Stimulated activated memory B cell treated with anti-CD40 and anti-IgM and Interleukin-4, amounts not matched to agents 10 μg/mL and 1 μg/mL and 100 μg/mL, for 72 hours (primary cell): ENCODE results near the gene SDC3.
A peak's percentile ranks its signal among the peaks of the same experiment; 100 is the strongest.

Source experiments
- ATAC-seq: fragments of 150-1000 bp; cut with Tn5 transposase; 2 replicates; pipeline ENCODE4 v1.10.0; 2021
- H3K27ac Mint-ChIP-seq: one replicate; pipeline ENCODE4 v1.8.0; 2022; ENCODE audit warnings: mild to moderate bottlenecking, mixed read lengths
- H3K27me3 Mint-ChIP-seq: one replicate; pipeline ENCODE4 v1.8.0; 2022; ENCODE audit warnings: mixed read lengths
- H3K36me3 Mint-ChIP-seq: one replicate; pipeline ENCODE4 v1.8.0; 2022; ENCODE audit warnings: mixed read lengths
- H3K4me1 Mint-ChIP-seq: one replicate; pipeline ENCODE4 v1.8.0; 2022; ENCODE audit warnings: mixed read lengths
- H3K4me3 Mint-ChIP-seq: one replicate; pipeline ENCODE4 v1.8.0; 2022; ENCODE audit warnings: mild to moderate bottlenecking, moderate library complexity, mixed read lengths
- H3K9me3 Mint-ChIP-seq: one replicate; pipeline ENCODE4 v1.8.0; 2022; ENCODE audit warnings: mixed read lengths

SDC3 gene

DNA sequence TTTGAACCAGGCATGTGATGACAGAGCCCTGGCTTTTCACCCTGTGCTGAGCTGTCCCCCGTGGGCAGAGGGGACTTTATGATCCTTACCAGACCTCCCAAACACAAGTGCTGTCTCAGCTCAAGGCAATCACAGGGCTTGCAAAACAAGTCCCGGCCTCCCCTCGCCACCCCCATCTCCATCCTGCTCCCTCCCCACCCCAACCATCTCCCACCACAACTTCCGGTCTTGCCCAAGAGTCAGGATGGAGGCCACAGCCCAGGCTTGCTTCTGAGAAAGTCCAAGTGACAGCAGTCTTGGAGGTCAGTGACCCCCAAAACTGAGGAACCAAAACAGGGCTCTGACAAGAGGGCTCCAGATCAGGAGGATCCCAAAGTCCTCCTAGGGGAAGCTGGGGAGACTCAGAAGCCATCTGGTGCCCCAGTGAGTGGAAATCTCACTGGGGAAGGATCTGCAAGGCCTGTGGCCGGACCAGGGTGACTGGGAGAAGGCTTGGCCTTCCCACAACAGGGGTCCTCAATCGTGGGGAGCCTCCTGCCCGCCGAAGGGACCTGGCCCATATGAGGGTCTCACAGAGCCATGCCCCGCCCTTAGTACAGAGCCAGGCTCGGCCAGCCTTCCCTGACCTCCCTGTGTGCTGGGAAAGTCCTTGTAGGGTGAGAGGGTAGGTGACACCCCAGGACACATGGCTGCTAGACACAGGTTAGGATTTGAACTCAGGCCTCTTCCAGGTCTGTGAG is 4.5 kb upstream of the SDC3 start:
- no peak for ATAC-seq
- H3K27me3 Mint-ChIP-seq = peaks cover 34% of the 10 kb centered on the region
- H3K4me3 Mint-ChIP-seq = no peak overlapping the region
- peaks cover 33% of the 10 kb centered on the region for H3K4me1 Mint-ChIP-seq
- no peaks in the 10 kb centered on the region for H3K36me3 Mint-ChIP-seq
- no peaks in the 10 kb centered on the region for H3K9me3 Mint-ChIP-seq
- no peak overlapping the region for H3K27ac Mint-ChIP-seq

DNA sequence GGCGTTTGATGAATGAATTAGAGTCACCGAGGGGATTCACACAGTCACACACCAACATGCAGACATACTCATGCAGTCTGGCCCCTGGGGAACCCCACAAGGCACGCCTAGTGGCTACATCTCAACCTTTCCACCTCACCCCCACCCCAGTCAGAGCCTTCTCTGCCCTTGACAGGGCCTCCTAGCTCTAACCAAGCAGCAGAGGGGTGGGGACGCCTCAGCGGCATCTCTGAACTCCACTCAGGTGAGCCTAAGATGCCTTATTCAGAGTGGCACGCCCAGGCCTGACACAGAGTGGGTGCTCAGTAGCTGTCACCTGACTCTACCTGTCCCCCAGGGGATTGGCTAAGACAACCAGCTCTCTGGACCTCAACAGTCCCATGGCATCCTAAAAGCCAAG is 3.7 kb upstream of the SDC3 start:
- Mint-ChIP-seq H3K27me3 (peaks cover 43% of the 10 kb centered on the region), H3K4me1 (peaks cover 41% of the 10 kb centered on the region), H3K9me3 (no peaks in the 10 kb centered on the region), H3K36me3 (no peaks in the 10 kb centered on the region), H3K27ac (no peak overlapping the region), H3K4me3 (no peak overlapping the region)
- peak; percentile 32 for ATAC-seq

DNA sequence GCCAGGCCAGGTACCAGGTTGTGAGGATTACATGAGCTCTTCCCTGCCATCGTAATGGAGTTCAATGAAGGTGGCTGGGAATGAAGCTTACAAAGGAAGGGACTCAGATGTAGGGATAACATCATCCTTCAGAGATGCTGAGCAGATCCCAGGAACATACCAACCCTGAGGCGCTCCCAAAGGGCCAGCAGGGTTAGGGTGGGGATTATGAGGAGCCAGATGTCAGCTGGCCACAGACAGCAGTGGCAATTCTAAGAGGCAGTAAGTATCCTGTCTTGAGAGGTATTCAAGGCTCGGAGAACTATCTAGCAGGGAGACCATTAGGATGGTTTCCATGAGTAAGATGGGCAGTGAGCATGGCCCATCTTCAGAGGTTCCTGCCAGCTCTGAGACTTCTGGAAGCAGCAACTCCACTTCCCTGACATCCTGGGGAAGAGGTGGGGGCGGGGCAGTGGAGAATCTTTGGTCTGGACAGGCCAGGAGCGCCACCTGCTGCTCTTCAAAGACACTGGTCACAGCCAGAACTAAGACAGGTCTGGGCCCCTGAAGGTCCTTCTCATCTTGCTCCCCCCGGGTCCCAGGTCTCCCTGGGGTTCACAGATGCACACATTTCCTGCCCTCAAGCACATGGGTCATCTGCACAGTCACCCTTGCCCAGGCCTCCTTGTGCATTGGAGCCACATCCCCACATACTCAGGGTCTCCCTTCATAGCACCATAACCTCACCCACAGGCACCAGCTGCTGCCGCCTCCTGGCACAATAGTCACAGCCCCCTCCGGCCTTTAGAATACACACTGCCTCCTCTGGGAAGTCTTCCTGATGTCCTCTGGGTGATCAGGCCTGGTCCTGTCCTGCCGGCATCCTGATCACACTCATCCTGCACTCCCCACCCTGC is 2.7 kb upstream of the SDC3 start:
- Mint-ChIP-seq H3K9me3 (no peaks in the 10 kb centered on the region), H3K4me1 (peaks cover 42% of the 10 kb centered on the region), H3K4me3 (no peak overlapping the region), H3K36me3 (no peaks in the 10 kb centered on the region), H3K27ac (no peak overlapping the region), H3K27me3 (peaks cover 52% of the 10 kb centered on the region)
- ATAC-seq = peak; percentile 56

DNA sequence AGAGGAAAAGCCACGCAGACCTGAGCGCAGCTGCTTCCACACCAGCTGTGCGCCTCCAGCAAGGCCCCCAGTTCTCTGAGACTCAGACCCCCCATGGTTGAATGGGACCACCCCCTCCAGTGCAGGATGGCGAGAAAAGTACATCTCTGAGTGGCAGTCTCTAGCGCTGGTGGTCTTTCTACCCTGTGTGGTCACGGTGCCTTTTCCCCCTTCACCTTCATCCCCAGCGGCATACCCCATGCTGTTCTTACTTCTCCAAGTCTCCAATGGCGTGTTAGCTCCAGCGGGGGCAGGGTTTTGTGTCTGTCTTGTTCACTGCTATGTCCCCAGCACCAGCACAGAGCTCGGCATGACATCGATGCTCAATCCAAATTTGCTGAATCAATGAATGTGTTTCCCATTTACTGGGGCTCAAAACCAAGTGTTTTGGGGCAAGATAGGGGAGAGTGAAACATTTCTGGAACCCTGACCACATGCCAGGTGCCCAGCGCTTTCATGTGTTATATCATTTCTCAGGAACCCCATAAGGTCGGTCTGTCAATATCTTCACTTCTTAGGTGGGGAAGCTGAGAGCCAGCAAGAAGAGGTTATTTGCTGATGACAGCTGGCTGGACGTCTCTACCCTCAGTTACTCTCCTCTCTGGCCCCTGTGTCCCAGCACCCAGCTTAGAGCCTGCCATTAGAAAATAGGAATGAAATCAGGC is 959 bp upstream of the SDC3 start:
- ATAC-seq = no peak
- Mint-ChIP-seq H3K27ac (peak overlapping the region; percentile 54), H3K4me3 (peak overlapping the region; percentile 83), H3K27me3 (peaks cover 68% of the 10 kb centered on the region), H3K4me1 (peaks cover 42% of the 10 kb centered on the region), H3K36me3 (no peaks in the 10 kb centered on the region), H3K9me3 (no peaks in the 10 kb centered on the region)

DNA sequence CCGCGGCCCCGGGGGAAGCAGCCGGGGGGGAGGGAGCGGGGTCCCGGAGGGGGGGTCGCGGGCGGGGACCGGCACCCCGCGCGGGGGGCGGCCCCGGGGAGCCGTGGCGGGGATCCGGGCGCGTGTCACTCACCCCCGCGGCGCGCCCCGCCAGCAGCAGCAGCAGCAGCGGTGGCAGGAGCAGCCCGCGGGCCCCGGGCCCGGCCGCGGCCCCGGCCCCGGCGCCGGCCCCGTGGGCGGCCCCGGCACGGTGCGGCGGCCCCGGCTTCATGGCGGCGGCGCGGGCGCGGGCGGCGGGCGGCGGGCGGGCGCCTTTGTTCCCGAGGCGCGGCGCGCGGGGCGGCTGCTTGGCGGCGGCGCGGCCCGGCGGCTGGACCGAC is 252 bp downstream of the SDC3 start:
- ATAC-seq = no peak
- Mint-ChIP-seq H3K27ac (peak overlapping the region; percentile 31), H3K9me3 (no peaks in the 10 kb centered on the region), H3K4me3 (no peak overlapping the region), H3K36me3 (no peaks in the 10 kb centered on the region), H3K4me1 (peaks cover 42% of the 10 kb centered on the region), H3K27me3 (peaks cover 72% of the 10 kb centered on the region)

DNA sequence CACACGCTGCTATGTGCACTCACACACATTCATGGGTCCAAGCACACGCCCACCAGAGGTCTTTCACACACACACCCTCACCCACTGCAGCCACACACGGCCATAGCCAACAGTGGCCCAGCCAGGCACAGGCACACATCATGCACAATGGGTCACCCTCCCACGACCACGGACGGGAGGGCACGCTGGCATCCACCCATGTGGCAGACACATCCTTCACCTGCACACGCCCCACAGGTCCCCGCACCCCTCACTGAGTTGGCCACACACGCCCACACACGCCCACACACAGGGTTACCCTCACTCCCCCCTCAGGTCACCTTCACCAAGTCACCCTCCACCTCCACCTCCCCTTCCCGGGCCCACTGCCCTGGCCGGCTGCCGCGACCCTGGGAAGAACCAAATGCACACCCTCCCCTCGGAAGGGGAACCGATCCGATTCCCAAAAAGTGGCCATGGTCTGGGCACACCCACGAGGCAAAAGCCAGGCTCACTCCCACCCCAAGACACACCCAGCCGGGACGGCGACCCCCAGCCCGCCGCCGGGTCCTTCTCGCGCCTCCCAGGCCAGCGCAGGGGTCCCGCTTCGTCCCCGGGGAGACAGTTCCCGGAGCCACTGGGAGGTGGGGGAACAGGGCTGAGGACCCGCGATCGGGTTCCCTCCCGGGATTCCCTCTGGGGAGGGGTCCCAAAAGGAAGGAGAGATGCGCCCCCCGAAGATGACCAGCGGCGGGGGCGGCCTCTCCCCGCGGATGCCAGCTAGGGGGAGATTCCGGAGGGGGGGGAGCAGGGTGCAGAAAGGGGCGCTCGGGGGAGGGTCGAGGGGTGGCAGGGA is 860 bp downstream of the SDC3 start:
- Mint-ChIP-seq H3K36me3 (no peaks in the 10 kb centered on the region), H3K27ac (peak overlapping the region; percentile 31), H3K4me1 (peaks cover 42% of the 10 kb centered on the region), H3K9me3 (no peaks in the 10 kb centered on the region), H3K4me3 (peak overlapping the region; percentile 70), H3K27me3 (peaks cover 77% of the 10 kb centered on the region)
- peak; percentile 2 for ATAC-seq

DNA sequence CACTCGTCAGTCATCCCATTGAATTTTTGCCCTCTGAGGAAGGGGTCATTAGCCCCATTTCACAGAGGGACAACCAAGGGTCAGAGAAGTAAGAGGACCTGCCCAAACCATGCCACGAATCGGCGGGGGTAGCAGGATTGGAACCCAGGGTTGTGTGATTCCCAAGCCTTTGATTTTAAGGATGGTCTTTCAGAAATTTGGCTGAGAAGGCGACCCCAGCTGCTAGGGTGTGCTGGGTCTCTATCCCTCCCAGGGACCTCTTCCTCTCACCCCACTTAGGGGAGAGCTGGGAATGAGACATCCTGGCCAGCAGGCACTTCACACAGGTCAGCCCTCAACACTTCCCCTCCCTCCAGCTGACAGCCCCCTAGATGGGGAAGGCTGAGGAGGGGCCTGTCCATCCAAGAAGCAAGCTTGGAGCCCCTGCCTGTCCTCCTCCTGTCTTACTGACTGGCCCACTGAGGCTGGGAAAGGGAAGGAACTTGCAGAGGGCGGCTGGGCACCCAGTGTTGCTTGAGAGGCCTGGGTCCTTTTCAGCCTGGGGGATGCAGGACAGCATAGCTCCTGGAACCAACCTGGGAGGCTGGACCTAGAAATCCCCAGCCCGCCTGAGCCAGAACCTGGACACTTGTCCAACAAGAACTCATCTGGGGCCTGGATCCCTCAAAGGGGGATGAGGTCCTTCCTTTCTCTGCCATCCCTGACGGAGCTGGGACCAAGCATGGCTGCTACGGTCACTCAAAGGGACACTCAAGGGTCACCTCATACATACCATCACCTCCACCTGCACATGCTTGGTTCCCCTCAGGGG is 1.7 kb downstream of the SDC3 start:
- H3K4me1 Mint-ChIP-seq = peaks cover 40% of the 10 kb centered on the region
- no peaks in the 10 kb centered on the region for H3K36me3 Mint-ChIP-seq
- H3K9me3 Mint-ChIP-seq = no peaks in the 10 kb centered on the region
- peaks cover 80% of the 10 kb centered on the region for H3K27me3 Mint-ChIP-seq
- no peak overlapping the region for H3K27ac Mint-ChIP-seq
- peak overlapping the region; percentile 70 for H3K4me3 Mint-ChIP-seq
- ATAC-seq = no peak

DNA sequence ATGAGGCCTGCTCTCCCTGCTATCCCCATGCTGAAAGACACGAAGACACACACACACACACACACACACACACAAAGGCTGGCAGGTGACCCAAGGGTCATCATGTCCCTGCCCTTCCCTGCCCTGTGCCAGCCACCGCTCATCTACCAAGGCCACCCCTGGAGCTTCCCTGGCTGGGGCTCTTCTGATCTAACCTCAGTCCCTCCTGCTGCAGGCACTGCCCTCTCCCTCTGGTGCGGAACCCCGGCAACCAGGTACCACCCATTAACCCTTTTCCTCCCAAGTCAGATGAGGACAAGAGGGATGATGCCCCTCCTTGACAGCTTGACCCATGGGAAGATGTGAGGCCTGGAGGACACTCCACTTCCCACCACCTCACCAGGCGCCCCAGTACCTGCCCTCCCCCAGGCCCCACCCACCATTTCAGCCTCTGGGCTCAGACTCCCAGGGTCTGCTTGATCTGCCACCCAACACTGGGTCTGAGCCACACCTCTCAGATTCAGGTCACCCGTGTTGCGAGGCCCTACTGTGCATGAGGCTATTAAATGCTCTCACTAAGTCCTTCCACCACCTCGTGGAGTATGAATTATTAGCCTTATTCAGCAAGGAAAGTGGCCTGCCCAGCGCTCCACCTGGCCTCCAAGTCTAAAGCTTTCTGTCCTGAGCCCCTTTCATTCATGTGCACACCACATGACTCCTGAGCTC is 2.5 kb downstream of the SDC3 start:
- Mint-ChIP-seq H3K4me3 (no peak overlapping the region), H3K9me3 (no peaks in the 10 kb centered on the region), H3K36me3 (no peaks in the 10 kb centered on the region), H3K4me1 (peaks cover 32% of the 10 kb centered on the region), H3K27ac (no peak overlapping the region), H3K27me3 (peaks cover 80% of the 10 kb centered on the region)
- ATAC-seq = no peak

DNA sequence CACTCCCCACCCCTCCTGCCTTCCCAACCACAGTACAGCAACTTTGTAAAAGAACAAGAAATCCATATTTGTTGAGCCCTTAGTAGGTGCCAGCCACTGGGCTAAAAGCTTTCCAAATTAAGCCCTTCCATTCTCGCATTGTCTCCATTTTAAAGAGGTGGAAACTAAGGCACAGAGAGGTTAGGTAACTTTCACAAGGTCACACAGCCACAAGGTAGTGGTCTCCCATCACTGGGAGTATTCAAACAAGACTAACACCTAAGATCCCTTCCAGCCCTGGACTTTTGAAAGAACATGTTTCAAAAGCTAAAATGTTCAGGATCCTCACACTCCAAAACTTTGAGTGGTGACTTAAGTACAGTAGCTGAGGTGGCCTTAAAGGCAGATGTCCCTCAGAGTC is 3.2 kb downstream of the SDC3 start:
- no peak for ATAC-seq
- H3K9me3 Mint-ChIP-seq = no peaks in the 10 kb centered on the region
- H3K4me3 Mint-ChIP-seq = no peak overlapping the region
- peaks cover 73% of the 10 kb centered on the region for H3K27me3 Mint-ChIP-seq
- no peaks in the 10 kb centered on the region for H3K36me3 Mint-ChIP-seq
- no peak overlapping the region for H3K27ac Mint-ChIP-seq
- H3K4me1 Mint-ChIP-seq = peaks cover 25% of the 10 kb centered on the region

DNA sequence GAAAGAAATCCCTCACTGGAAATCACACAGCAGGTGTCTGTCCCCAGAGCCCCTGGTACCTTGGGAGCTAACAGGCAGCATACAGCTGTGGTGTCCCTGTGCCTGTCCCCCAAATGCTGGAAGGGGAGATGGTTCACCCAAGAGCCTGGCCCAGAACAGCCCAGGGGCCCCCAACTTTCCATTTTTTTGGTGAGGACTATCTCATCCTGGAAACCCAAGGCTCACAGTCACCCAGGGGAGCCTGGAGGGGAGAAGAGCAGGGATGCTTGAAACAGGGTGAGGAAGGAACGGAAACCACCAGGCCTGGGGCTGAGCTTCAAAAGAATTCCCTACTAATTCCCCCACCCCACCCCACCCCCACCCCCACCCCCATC is 3.6 kb downstream of the SDC3 start:
- H3K27ac Mint-ChIP-seq = no peak overlapping the region

DNA sequence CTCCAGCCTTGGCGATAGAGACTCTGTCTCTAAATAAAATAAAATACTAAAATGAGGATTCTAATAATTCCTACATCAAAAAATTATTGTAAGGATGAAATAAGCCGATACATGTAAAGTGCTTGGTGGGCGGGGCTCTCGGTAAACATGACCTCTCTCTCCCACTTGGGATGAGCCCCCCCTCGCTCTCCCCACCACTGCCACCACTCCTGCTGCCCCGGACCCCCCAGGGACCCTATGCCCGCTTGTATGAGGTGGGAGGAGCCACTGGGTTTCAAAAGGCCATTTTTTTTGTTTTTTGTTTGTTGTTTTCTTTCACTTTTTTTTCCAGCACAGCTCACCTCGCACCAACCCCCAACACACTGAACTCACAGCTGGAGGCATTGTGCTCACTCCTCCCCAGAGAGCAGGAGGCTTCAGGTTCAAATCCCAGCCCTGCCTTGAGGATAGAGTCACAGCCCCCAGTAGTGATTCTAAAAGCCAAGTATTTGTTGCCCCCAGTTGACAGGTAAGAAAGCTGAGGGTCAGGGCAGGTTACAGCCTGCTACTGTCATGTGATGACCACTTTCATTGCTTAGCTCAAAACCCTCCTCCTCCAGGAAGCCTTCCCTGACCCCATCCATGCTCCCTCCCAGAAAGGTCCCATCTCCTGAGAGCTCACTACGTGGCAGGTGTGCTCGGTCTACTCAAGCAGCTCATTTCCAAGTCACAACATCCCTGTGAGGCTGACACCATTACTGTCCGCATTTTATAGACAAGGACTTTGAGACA is 4.2 kb downstream of the SDC3 start:
- Mint-ChIP-seq H3K27ac (no peak overlapping the region), H3K27me3 (peaks cover 63% of the 10 kb centered on the region), H3K4me3 (no peak overlapping the region), H3K36me3 (no peaks in the 10 kb centered on the region), H3K9me3 (no peaks in the 10 kb centered on the region), H3K4me1 (peaks cover 21% of the 10 kb centered on the region)
- ATAC-seq = no peak

More for the DNA sequence above, 3.6 kb downstream of the SDC3 start:
- H3K9me3 Mint-ChIP-seq = no peaks in the 10 kb centered on the region
- no peak overlapping the region for H3K4me3 Mint-ChIP-seq
- H3K4me1 Mint-ChIP-seq = peaks cover 21% of the 10 kb centered on the region
- no peaks in the 10 kb centered on the region for H3K36me3 Mint-ChIP-seq
- ATAC-seq = no peak
- peaks cover 69% of the 10 kb centered on the region for H3K27me3 Mint-ChIP-seq

DNA sequence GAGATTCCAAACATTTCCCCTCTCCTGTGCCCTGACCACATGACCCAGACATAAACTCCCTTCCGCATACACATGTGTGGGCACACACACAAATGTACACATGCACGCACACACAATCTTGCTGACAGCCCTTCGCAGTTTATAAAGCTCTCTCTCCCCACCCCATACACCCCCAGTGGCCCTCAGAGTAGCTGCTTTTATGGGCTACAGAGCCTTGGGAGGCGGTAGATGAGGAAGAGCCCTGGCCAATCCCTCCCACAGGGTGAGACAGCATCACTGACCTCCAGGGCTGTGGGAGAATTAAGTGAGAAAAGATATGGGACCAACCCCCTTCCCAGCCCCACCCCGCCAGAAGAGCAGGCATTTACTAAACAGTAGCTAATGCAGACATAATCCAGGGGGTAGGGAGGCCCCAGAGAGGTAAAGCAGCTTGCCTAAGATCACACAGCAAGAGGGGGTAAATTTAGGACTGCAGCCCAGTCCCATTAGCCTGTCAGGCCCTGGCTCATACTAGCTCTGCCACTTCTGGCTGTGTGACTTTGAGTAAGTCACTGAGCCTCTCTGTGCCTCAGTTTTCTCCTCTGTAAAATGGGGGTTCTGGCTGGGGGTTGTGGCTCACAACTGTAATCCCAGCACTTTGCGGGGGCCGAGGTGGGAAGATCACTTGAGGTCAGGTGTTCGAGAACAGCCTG is 5.1 kb downstream of the SDC3 start:
- peaks cover 56% of the 10 kb centered on the region for H3K27me3 Mint-ChIP-seq

More for the DNA sequence above, 5.1 kb downstream of the SDC3 start:
- Mint-ChIP-seq H3K4me3 (no peak overlapping the region), H3K4me1 (peaks cover 21% of the 10 kb centered on the region), H3K36me3 (no peaks in the 10 kb centered on the region), H3K9me3 (no peaks in the 10 kb centered on the region), H3K27ac (no peak overlapping the region)
- no peak for ATAC-seq
